ENCODE measurements around the gene ROPN1L.

The ROPN1L gene

GRCh38 chr5:10431415-10431814 lies 10.3 kb upstream of the ROPN1L start:
- no peak for DNase-seq

GRCh38 chr5:10432059-10433008 lies 9.3 kb upstream of the ROPN1L start:
- no peak for DNase-seq

GRCh38 chr5:10434392-10434791 lies 7.3 kb upstream of the ROPN1L start:
- no peak for DNase-seq

- DNase-seq = no peak
Observed at GRCh38 chr5:10438301-10438700, 3.4 kb upstream of the ROPN1L start.

GRCh38 chr5:10439692-10440091 lies 2.0 kb upstream of the ROPN1L start:
- no peak for DNase-seq

- DNase-seq = no peak
Observed at GRCh38 chr5:10440367-10440990, 1.2 kb upstream of the ROPN1L start.

GRCh38 chr5:10441992-10442435 lies 335 bp downstream of the ROPN1L start:
- no peak for DNase-seq

- DNase-seq = no peak
Observed at GRCh38 chr5:10442576-10442975, 897 bp downstream of the ROPN1L start.

- DNase-seq = no peak
Observed at GRCh38 chr5:10445352-10445751, 3.7 kb downstream of the ROPN1L start.

- no peak for DNase-seq
Observed at GRCh38 chr5:10446490-10446889, 4.8 kb downstream of the ROPN1L start.

- DNase-seq = no peak
Observed at GRCh38 chr5:10447041-10447440, 5.4 kb downstream of the ROPN1L start.

- no peak for DNase-seq
Observed at GRCh38 chr5:10448754-10449360, 7.2 kb downstream of the ROPN1L start.

- no peak for DNase-seq
Observed at GRCh38 chr5:10451137-10451824, 9.6 kb downstream of the ROPN1L start.

- peak; percentile 29 for DNase-seq
Observed at GRCh38 chr5:10452768-10453331, 11.2 kb downstream of the ROPN1L start.

GRCh38 chr5:10453545-10453944 lies 11.9 kb downstream of the ROPN1L start:
- no peak for DNase-seq

GRCh38 chr5:10454591-10455276 lies 13.1 kb downstream of the ROPN1L start:
- no peak for DNase-seq

GRCh38 chr5:10455277-10455670 lies 13.6 kb downstream of the ROPN1L start:
- DNase-seq = no peak

- DNase-seq = no peak
Observed at GRCh38 chr5:10456583-10457420, 15.1 kb downstream of the ROPN1L start.

- no peak for DNase-seq
Observed at GRCh38 chr5:10457682-10458574, 16.2 kb downstream of the ROPN1L start.
